ENCODE data around the gene SOX4.

Gene SOX4

GRCh38 chr6:21616005-21616404 lies 22.5 kb downstream of the SOX4 start:
- Histone ChIP-seq H3K27ac (replicated peaks; ENCODE audit: low read length) (no peak overlapping the region), H3K9me3 (replicated peaks in 1 of 2; ENCODE audit: control insufficient read depth in 2 of 2, insufficient read depth in 1 of 2, low read depth in 1 of 2, low read length in 2 of 2) (no peaks in the 10 kb centered on the region)

GRCh38 chr6:21625642-21626041 lies 32.1 kb downstream of the SOX4 start:
- no peak overlapping the region for H4K8ac ChIP-seq (ENCODE audit: low read depth, low read length)
- H3K27me3 ChIP-seq (ENCODE audit: control insufficient read depth in 3 of 3, insufficient read depth in 3 of 3, low read depth in 1 of 3, low read length in 3 of 3) = no peaks in the 10 kb centered on the region
- no peak overlapping the region for H2BK15ac ChIP-seq (ENCODE audit: low read length)
- no peak overlapping the region for H3K4me3 ChIP-seq (ENCODE audit: low read length in 2 of 2)
- H3K4me2 ChIP-seq (ENCODE audit: insufficient read depth, low read length, poor library complexity, severe bottlenecking) = no peak overlapping the region
- no peak overlapping the region for H3K27ac ChIP-seq (replicated peaks; ENCODE audit: low read length)
- H2BK12ac ChIP-seq (ENCODE audit: low read length) = no peak overlapping the region
- no peaks in the 10 kb centered on the region for H3K9me3 ChIP-seq (replicated peaks in 1 of 2; ENCODE audit: control insufficient read depth in 2 of 2, insufficient read depth in 1 of 2, low read depth in 1 of 2, low read length in 2 of 2)
- no peak overlapping the region for H2BK5ac ChIP-seq (ENCODE audit: low read length)
- H2AFZ ChIP-seq (ENCODE audit: low read length) = no peak overlapping the region
- no peak overlapping the region for H2AK5ac ChIP-seq (ENCODE audit: low read depth, low read length)
- H2BK120ac ChIP-seq (ENCODE audit: low read depth, low read length) = no peak overlapping the region
- H3K4ac ChIP-seq (ENCODE audit: low read length) = no peak overlapping the region
- WGBS, 2 donors (ENCODE audit: extremely low coverage in 2 of 2, insufficient read length in 2 of 2, insufficient replicate concordance in 1 of 2) = no CpG with 5 or more reads among the region's 7 CpGs
- no peaks in the 10 kb centered on the region for H3K79me1 ChIP-seq (ENCODE audit: low read depth, low read length)
- H3K36me3 ChIP-seq (replicated peaks in 1 of 2; ENCODE audit: control insufficient read depth in 2 of 2, insufficient read depth in 2 of 2, low read length in 2 of 2) = no peaks in the 10 kb centered on the region
- no peak overlapping the region for H3K9ac ChIP-seq (ENCODE audit: low read depth, low read length, poor library complexity)
- H3K23ac ChIP-seq (ENCODE audit: low read depth, low read length, poor library complexity) = no peak overlapping the region
- no peak overlapping the region for H4K91ac ChIP-seq (ENCODE audit: low read depth, low read length, poor library complexity)
- no peaks in the 10 kb centered on the region for H3K4me1 ChIP-seq (ENCODE audit: control insufficient read depth in 2 of 2, insufficient read depth in 1 of 2, low read depth in 1 of 2, low read length in 2 of 2)
- no peak overlapping the region for H3K18ac ChIP-seq (ENCODE audit: low read length)
- no peak overlapping the region for H3K14ac ChIP-seq (ENCODE audit: low read length)
- no peak for DNase-seq (ENCODE audit: low spot score)

More at GRCh38 chr6:21616005-21616404, 22.5 kb downstream of the SOX4 start:
- Histone ChIP-seq H3K18ac (ENCODE audit: low read length) (peak overlapping the region; percentile 6), H3K14ac (ENCODE audit: low read length) (no peak overlapping the region), H3K4me2 (ENCODE audit: insufficient read depth, low read length, poor library complexity, severe bottlenecking) (no peak overlapping the region), H2BK120ac (ENCODE audit: low read depth, low read length) (no peak overlapping the region), H3K23ac (ENCODE audit: low read depth, low read length, poor library complexity) (no peak overlapping the region), H4K91ac (ENCODE audit: low read depth, low read length, poor library complexity) (no peak overlapping the region), H2AK5ac (ENCODE audit: low read depth, low read length) (no peak overlapping the region), H3K4me3 (ENCODE audit: low read length in 2 of 2) (no peak overlapping the region), H3K27me3 (ENCODE audit: control insufficient read depth in 3 of 3, insufficient read depth in 3 of 3, low read depth in 1 of 3, low read length in 3 of 3) (no peaks in the 10 kb centered on the region), H3K4ac (ENCODE audit: low read length) (no peak overlapping the region), H3K36me3 (replicated peaks in 1 of 2; ENCODE audit: control insufficient read depth in 2 of 2, insufficient read depth in 2 of 2, low read length in 2 of 2) (no peaks in the 10 kb centered on the region), H2BK5ac (ENCODE audit: low read length) (no peak overlapping the region), H2AFZ (ENCODE audit: low read length) (peak overlapping the region; percentile 64), H2BK15ac (ENCODE audit: low read length) (no peak overlapping the region), H2BK12ac (ENCODE audit: low read length) (no peak overlapping the region), H3K4me1 (ENCODE audit: control insufficient read depth in 2 of 2, insufficient read depth in 1 of 2, low read depth in 1 of 2, low read length in 2 of 2) (peaks cover 0 to 14% of the 10 kb centered on the region in 2 donors), H4K8ac (ENCODE audit: low read depth, low read length) (no peak overlapping the region), H3K79me1 (ENCODE audit: low read depth, low read length) (no peaks in the 10 kb centered on the region), H3K9ac (ENCODE audit: low read depth, low read length, poor library complexity) (no peak overlapping the region)
- WGBS, 2 donors (ENCODE audit: extremely low coverage in 2 of 2, insufficient read length in 2 of 2, insufficient replicate concordance in 1 of 2) = no CpG with 5 or more reads among the region's 5 CpGs
- no peak for DNase-seq (ENCODE audit: low spot score)

GRCh38 chr6:21626756-21627155 lies 33.2 kb downstream of the SOX4 start:
- no peaks in the 10 kb centered on the region for H3K27me3 ChIP-seq (ENCODE audit: control insufficient read depth in 3 of 3, insufficient read depth in 3 of 3, low read depth in 1 of 3, low read length in 3 of 3)
- no peak overlapping the region for H3K9ac ChIP-seq (ENCODE audit: low read depth, low read length, poor library complexity)
- no peak overlapping the region for H4K8ac ChIP-seq (ENCODE audit: low read depth, low read length)
- no peak overlapping the region for H2BK15ac ChIP-seq (ENCODE audit: low read length)
- no peak overlapping the region for H2AFZ ChIP-seq (ENCODE audit: low read length)
- H3K4ac ChIP-seq (ENCODE audit: low read length) = no peak overlapping the region
- no peak overlapping the region for H2BK12ac ChIP-seq (ENCODE audit: low read length)
- H3K36me3 ChIP-seq (replicated peaks in 1 of 2; ENCODE audit: control insufficient read depth in 2 of 2, insufficient read depth in 2 of 2, low read length in 2 of 2) = no peaks in the 10 kb centered on the region
- no peak overlapping the region for H3K27ac ChIP-seq (replicated peaks; ENCODE audit: low read length)
- H3K4me3 ChIP-seq (ENCODE audit: low read length in 2 of 2) = no peak overlapping the region
- H3K23ac ChIP-seq (ENCODE audit: low read depth, low read length, poor library complexity) = no peak overlapping the region
- H3K14ac ChIP-seq (ENCODE audit: low read length) = no peak overlapping the region
- H3K4me2 ChIP-seq (ENCODE audit: insufficient read depth, low read length, poor library complexity, severe bottlenecking) = no peak overlapping the region
- no CpG with 5 or more reads among the region's 1 CpG for WGBS, 2 donors (ENCODE audit: extremely low coverage in 2 of 2, insufficient read length in 2 of 2, insufficient replicate concordance in 1 of 2)
- no peak overlapping the region for H4K91ac ChIP-seq (ENCODE audit: low read depth, low read length, poor library complexity)
- H2BK5ac ChIP-seq (ENCODE audit: low read length) = no peak overlapping the region
- no peak overlapping the region for H2AK5ac ChIP-seq (ENCODE audit: low read depth, low read length)
- no peaks in the 10 kb centered on the region for H3K4me1 ChIP-seq (ENCODE audit: control insufficient read depth in 2 of 2, insufficient read depth in 1 of 2, low read depth in 1 of 2, low read length in 2 of 2)
- H3K9me3 ChIP-seq (replicated peaks in 1 of 2; ENCODE audit: control insufficient read depth in 2 of 2, insufficient read depth in 1 of 2, low read depth in 1 of 2, low read length in 2 of 2) = no peaks in the 10 kb centered on the region
- no peaks in the 10 kb centered on the region for H3K79me1 ChIP-seq (ENCODE audit: low read depth, low read length)
- H2BK120ac ChIP-seq (ENCODE audit: low read depth, low read length) = no peak overlapping the region
- no peak for DNase-seq (ENCODE audit: low spot score)
- no peak overlapping the region for H3K18ac ChIP-seq (ENCODE audit: low read length)

- DNase-seq (ENCODE audit: low spot score) = no peak
- no CpG with 5 or more reads among the region's 4 CpGs for WGBS, 2 donors (ENCODE audit: extremely low coverage in 2 of 2, insufficient read length in 2 of 2, insufficient replicate concordance in 1 of 2)
Observed at GRCh38 chr6:21628160-21628559, 34.6 kb downstream of the SOX4 start.

More at GRCh38 chr6:21628160-21628559, 34.6 kb downstream of the SOX4 start:
- no peak overlapping the region for H3K4me2 ChIP-seq (ENCODE audit: insufficient read depth, low read length, poor library complexity, severe bottlenecking)
- no peak overlapping the region for H3K18ac ChIP-seq (ENCODE audit: low read length)
- H3K4ac ChIP-seq (ENCODE audit: low read length) = no peak overlapping the region
- no peak overlapping the region for H4K8ac ChIP-seq (ENCODE audit: low read depth, low read length)
- H3K9me3 ChIP-seq (replicated peaks in 1 of 2; ENCODE audit: control insufficient read depth in 2 of 2, insufficient read depth in 1 of 2, low read depth in 1 of 2, low read length in 2 of 2) = no peaks in the 10 kb centered on the region
- H2BK120ac ChIP-seq (ENCODE audit: low read depth, low read length) = no peak overlapping the region
- no peak overlapping the region for H3K14ac ChIP-seq (ENCODE audit: low read length)
- H3K23ac ChIP-seq (ENCODE audit: low read depth, low read length, poor library complexity) = no peak overlapping the region
- no peaks in the 10 kb centered on the region for H3K36me3 ChIP-seq (replicated peaks in 1 of 2; ENCODE audit: control insufficient read depth in 2 of 2, insufficient read depth in 2 of 2, low read length in 2 of 2)
- peak overlapping the region; percentile 59 for H2AFZ ChIP-seq (ENCODE audit: low read length)
- no peak overlapping the region for H2BK12ac ChIP-seq (ENCODE audit: low read length)
- H4K91ac ChIP-seq (ENCODE audit: low read depth, low read length, poor library complexity) = no peak overlapping the region
- no peak overlapping the region for H3K27ac ChIP-seq (replicated peaks; ENCODE audit: low read length)
- no peaks in the 10 kb centered on the region for H3K27me3 ChIP-seq (ENCODE audit: control insufficient read depth in 3 of 3, insufficient read depth in 3 of 3, low read depth in 1 of 3, low read length in 3 of 3)
- no peak overlapping the region for H3K4me3 ChIP-seq (ENCODE audit: low read length in 2 of 2)
- H3K4me1 ChIP-seq (ENCODE audit: control insufficient read depth in 2 of 2, insufficient read depth in 1 of 2, low read depth in 1 of 2, low read length in 2 of 2) = no peaks in the 10 kb centered on the region
- no peak overlapping the region for H3K9ac ChIP-seq (ENCODE audit: low read depth, low read length, poor library complexity)
- no peaks in the 10 kb centered on the region for H3K79me1 ChIP-seq (ENCODE audit: low read depth, low read length)
- H2AK5ac ChIP-seq (ENCODE audit: low read depth, low read length) = no peak overlapping the region
- H2BK5ac ChIP-seq (ENCODE audit: low read length) = no peak overlapping the region
- H2BK15ac ChIP-seq (ENCODE audit: low read length) = no peak overlapping the region
